Osteoblast (primary cell): ENCODE data around the gene YY2. TPM values are rescaled to one million over a fixed set of nuclear protein-coding genes. Genes with fewer than 3 reads are reported as not detected.

Source experiments
- DNase-seq: peaks from one replicate; pipeline ENCODE4 v3.0.0; 2011; ENCODE audit warnings: low spot score, mixed read lengths; ENCODE audit not compliant: insufficient read length; ENCODE audit errors: missing footprints
- H2AFZ ChIP-seq: 2 replicates; pipeline ENCODE4 v1.6.0; 2011; ENCODE audit warnings: mild to moderate bottlenecking, low read length
- H3K27ac ChIP-seq: 2 replicates; pipeline ENCODE4 v1.5.1; 2011; ENCODE audit warnings: mild to moderate bottlenecking, low read depth, low read length, moderate library complexity
- H3K27me3 ChIP-seq: 2 replicates; pipeline ENCODE4 v1.6.0; 2012; ENCODE audit warnings: mild to moderate bottlenecking, control low read depth, inconsistent platforms, low read length, moderate library complexity; ENCODE audit not compliant: insufficient read depth
- H3K36me3 ChIP-seq: 2 replicates; pipeline ENCODE4 v1.5.1; 2011; ENCODE audit warnings: mild to moderate bottlenecking, low read length, control low read depth, moderate library complexity; ENCODE audit not compliant: insufficient read depth
- H3K4me1 ChIP-seq: 2 replicates; pipeline ENCODE4 v1.5.1; 2011; ENCODE audit warnings: mild to moderate bottlenecking, low read length, control low read depth, moderate library complexity; ENCODE audit not compliant: insufficient read depth
- H3K4me2 ChIP-seq: 2 replicates; pipeline ENCODE4 v1.6.0; 2011; ENCODE audit warnings: mild to moderate bottlenecking, low read length; ENCODE audit not compliant: insufficient read depth
- H3K4me3 ChIP-seq: fragments of 200-600 bp; sonication (generic); 3 replicates; pipeline ENCODE4 v1.5.1; 2012; ENCODE audit warnings: mild to moderate bottlenecking, low read length, inconsistent platforms; ENCODE audit not compliant: insufficient read depth
- H3K79me2 ChIP-seq: 2 replicates; pipeline ENCODE4 v1.6.0; 2012; ENCODE audit warnings: mild to moderate bottlenecking, low read length, control low read depth, inconsistent platforms; ENCODE audit not compliant: insufficient read depth
- H3K9me3 ChIP-seq: 2 replicates; pipeline ENCODE4 v1.5.1; 2011; ENCODE audit warnings: low read depth, low read length, control low read depth
- H4K20me1 ChIP-seq: 2 replicates; pipeline ENCODE4 v1.6.0; 2012; ENCODE audit warnings: mild to moderate bottlenecking, low read length, control low read depth; ENCODE audit not compliant: insufficient read depth
- total RNA-seq: library from RNA; depleted of rRNA; stranded (reverse); fragments of >200 nt; gene quantifications from 2 replicates; pipeline ENCODE4 v1.2.3, GENCODE V29; 2012
- TF ChIP-seq, protein P1 (sequence below): IDR thresholded peaks from 2 replicates; pipeline ENCODE4 v1.5.1; 2011; ENCODE audit warnings: mild to moderate bottlenecking, low read depth, low read length, moderate library complexity; ENCODE audit errors: extremely low read depth

The YY2 gene
- total RNA-seq, 1 donor: 1.4 TPM

DNA sequence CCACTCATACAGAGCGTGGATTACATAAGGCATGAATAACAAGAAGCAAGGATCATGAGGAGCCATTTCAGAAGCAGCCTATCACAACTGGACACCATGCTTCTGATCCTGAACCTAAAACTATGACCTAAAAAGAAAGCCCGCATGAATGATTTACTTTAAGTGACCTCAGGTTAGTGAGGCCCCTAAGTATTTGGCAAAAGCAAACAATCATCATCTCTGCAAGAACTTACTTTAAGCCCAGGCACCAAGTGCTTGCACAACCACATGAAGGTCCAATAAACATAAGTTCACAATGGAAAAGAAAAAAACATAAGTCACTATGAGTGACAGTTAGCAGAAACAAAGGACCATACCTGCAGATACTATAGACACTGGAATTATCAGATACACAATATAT, 24.3 kb upstream of the YY2 start:
- no peaks in the 10 kb centered on the region for H4K20me1 ChIP-seq
- H3K9me3 ChIP-seq: no peaks in the 10 kb centered on the region
- no peaks in the 10 kb centered on the region for H3K79me2 ChIP-seq
- H3K36me3 ChIP-seq: no peaks in the 10 kb centered on the region
- TF ChIP-seq, protein P1, sequence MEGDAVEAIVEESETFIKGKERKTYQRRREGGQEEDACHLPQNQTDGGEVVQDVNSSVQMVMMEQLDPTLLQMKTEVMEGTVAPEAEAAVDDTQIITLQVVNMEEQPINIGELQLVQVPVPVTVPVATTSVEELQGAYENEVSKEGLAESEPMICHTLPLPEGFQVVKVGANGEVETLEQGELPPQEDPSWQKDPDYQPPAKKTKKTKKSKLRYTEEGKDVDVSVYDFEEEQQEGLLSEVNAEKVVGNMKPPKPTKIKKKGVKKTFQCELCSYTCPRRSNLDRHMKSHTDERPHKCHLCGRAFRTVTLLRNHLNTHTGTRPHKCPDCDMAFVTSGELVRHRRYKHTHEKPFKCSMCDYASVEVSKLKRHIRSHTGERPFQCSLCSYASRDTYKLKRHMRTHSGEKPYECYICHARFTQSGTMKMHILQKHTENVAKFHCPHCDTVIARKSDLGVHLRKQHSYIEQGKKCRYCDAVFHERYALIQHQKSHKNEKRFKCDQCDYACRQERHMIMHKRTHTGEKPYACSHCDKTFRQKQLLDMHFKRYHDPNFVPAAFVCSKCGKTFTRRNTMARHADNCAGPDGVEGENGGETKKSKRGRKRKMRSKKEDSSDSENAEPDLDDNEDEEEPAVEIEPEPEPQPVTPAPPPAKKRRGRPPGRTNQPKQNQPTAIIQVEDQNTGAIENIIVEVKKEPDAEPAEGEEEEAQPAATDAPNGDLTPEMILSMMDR: no peak
- no peaks in the 10 kb centered on the region for H3K4me1 ChIP-seq
- no peak overlapping the region for H3K27ac ChIP-seq
- DNase-seq: no peak
- no peaks in the 10 kb centered on the region for H3K27me3 ChIP-seq
- no peak overlapping the region for H3K4me2 ChIP-seq
- no peak overlapping the region for H3K4me3 ChIP-seq
- H2AFZ ChIP-seq: no peak overlapping the region

DNA sequence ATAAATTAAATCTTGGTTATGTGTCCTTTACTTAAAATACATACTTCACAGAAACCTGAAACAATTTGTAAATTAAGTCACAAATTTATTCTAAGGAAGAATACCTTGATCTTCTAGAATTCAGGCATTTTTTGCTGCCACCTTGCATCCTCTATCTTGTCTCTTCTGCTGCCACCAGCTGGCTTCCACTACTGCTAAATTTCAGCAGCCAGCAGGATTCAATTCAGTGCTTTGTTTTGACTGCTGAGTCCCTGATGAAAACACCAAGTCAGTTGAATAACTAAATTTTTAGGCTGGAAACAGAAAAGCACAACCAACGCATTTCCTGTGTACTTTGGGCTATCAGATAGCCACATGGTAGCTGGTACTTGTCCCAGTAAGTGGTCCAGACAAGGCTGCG, 18.7 kb upstream of the YY2 start:
- H3K4me2 ChIP-seq: no peak overlapping the region
- TF ChIP-seq, protein P1: no peak
- no peaks in the 10 kb centered on the region for H3K36me3 ChIP-seq
- peaks cover 25% of the 10 kb centered on the region for H3K79me2 ChIP-seq
- H3K27me3 ChIP-seq: no peaks in the 10 kb centered on the region
- no peak overlapping the region for H3K4me3 ChIP-seq
- H4K20me1 ChIP-seq: no peaks in the 10 kb centered on the region
- H3K4me1 ChIP-seq: peaks cover 2% of the 10 kb centered on the region
- no peak for DNase-seq
- no peak overlapping the region for H3K27ac ChIP-seq
- H2AFZ ChIP-seq: peak overlapping the region; percentile 72
- H3K9me3 ChIP-seq: no peaks in the 10 kb centered on the region

DNA sequence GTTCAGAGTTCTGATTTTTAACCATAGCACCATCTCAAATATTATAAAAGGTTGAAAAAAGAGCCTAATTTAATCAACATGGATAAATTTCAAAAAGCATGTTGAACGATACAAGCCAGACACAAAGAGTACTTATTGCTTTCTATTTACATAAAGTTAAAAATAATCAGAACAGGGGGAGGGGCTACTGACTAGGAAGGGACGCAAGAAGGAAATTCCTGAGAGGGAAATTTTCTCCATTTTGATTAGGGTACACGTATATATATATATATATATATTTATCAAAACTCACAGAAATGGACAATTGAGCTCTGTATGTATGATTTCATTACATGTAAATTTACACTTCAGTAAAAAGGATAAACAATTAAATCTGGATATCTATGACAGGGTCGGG, 16.9 kb upstream of the YY2 start:
- Histone ChIP-seq H3K4me3 (peak overlapping the region; percentile 84), H3K36me3 (no peaks in the 10 kb centered on the region), H3K4me1 (peaks cover 2% of the 10 kb centered on the region), H4K20me1 (no peaks in the 10 kb centered on the region), H3K79me2 (peaks cover 27% of the 10 kb centered on the region), H2AFZ (peak overlapping the region; percentile 87), H3K4me2 (peak overlapping the region; percentile 76), H3K9me3 (no peaks in the 10 kb centered on the region), H3K27me3 (no peaks in the 10 kb centered on the region), H3K27ac (peak overlapping the region; percentile 78)
- no peak for DNase-seq
- TF ChIP-seq, protein P1: no peak

DNA sequence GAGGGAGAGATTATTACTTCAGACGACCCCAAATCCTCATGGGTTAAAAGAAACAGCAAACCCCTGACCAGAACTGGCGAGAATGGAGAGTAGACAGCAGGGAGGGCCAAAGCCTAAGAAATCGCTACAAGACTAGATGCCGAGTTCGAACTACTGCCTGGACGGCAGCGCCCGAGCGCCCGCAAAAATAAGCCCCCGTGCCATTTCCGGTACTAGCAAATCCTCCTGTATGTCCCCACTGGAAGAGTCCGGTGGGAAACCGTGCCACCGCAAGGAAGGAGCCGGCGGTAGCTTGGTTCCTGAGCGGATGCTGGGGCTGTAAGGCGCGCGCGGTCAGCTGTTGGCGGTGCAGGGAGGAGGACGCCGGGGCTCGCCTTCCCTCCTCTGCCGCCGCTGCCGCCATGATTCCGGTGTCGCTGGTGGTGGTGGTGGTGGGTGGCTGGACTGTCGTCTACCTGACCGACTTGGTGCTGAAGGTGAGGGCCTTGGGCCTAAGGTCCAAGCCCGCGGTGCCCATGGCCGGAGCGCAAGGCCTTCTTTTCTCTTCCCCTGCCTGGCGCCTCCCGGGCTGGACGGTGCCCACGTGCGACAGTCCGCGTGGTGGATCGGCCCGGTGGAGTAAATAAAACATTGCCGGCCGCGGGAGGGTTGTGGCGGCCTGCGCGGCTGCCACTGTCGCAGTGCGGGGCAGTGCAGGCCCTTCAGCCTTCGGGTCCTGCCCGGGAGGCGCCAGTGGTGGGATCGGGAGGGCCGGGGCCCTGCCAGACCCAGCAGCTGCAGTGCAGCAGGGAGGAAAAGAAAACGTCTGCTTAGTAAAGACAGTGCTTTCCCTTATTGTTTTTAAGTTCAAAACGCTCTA, 16.2 kb upstream of the YY2 start, which contains the start of gene MBTPS2:
Gene MBTPS2 (plus strand): TSS at position 284 of the 859 bp plus-strand sequence. CDS start 118 bp downstream, at position 402.
- TF ChIP-seq, protein P1: peak; percentile 27
- Histone ChIP-seq H3K4me3 (peak within 1 kb of the TSS; percentile 84), H3K27me3 (no peaks in the 10 kb centered on the region), H4K20me1 (no peaks in the 10 kb centered on the region), H3K4me2 (peak within 1 kb of the TSS; percentile 76), H2AFZ (peak within 1 kb of the TSS; percentile 87), H3K4me1 (peaks cover 2% of the 10 kb centered on the region), H3K27ac (peak within 1 kb of the TSS; percentile 78), H3K79me2 (peaks cover 27% of the 10 kb centered on the region), H3K9me3 (no peaks in the 10 kb centered on the region), H3K36me3 (no peaks in the 10 kb centered on the region)
- DNase-seq: peak; percentile 60
